H1 (cell line): ENCODE data around the gene GSKIP. TPM values are rescaled to one million over a fixed set of nuclear protein-coding genes. Genes with fewer than 3 reads are reported as not detected.
A peak's percentile ranks its signal among the peaks of the same experiment; 100 is the strongest.

Source experiments
- ATF3 ChIP-seq: IDR thresholded peaks from 2 replicates; pipeline ENCODE4 v1.6.1; 2011; ENCODE audit warnings: low read depth, mild to moderate bottlenecking, low read length; ENCODE audit not compliant: insufficient read depth
- CBX5 ChIP-seq: fragments of 300-800, 300-1000 bp; sonication (generic); IDR thresholded peaks from 2 replicates; pipeline ENCODE4 v1.7.1; 2016; ENCODE audit warnings: antibody characterized with exemption, low read length, low read depth
- CBX8 ChIP-seq: fragments of 300-800, 300-1000 bp; sonication (generic); IDR thresholded peaks from 2 replicates; pipeline ENCODE4 v1.7.1; 2016; ENCODE audit warnings: low read depth, low read length, borderline replicate concordance
- CHD1 ChIP-seq: IDR thresholded peaks from 2 replicates; pipeline ENCODE4 v1.6.1; 2012; ENCODE audit warnings: low read depth, low read length, improper control_type of control experiment
- CTBP2 ChIP-seq: IDR thresholded peaks from 2 replicates; pipeline ENCODE4 v1.7.0; 2011; ENCODE audit warnings: borderline replicate concordance, mild to moderate bottlenecking, moderate library complexity, mixed read lengths, low read length; ENCODE audit not compliant: insufficient read depth, insufficient read length
- EP300 ChIP-seq, 2 experiments: IDR thresholded peaks; 1 replicate in 1 of 2; 2 replicates in 1 of 2; pipeline ENCODE4 v1.6.1; 2011 to 2012; ENCODE audit warnings: low read depth in 2 of 2, low read length in 2 of 2, mild to moderate bottlenecking in 2 of 2, borderline replicate concordance in 1 of 2, inconsistent platforms in 1 of 2, moderate library complexity in 1 of 2
- JUN ChIP-seq: IDR thresholded peaks from 2 replicates; pipeline ENCODE4 v1.6.1; 2011; ENCODE audit warnings: low read depth, mild to moderate bottlenecking, improper control_type of control experiment, low read length
- KDM4A ChIP-seq: IDR thresholded peaks from one replicate; pipeline ENCODE4 v1.7.1; 2012; ENCODE audit warnings: low read depth, mild to moderate bottlenecking, moderate library complexity, low read length, inconsistent platforms; ENCODE audit not compliant: severe bottlenecking
- NANOG ChIP-seq: IDR thresholded peaks from 2 replicates; pipeline ENCODE4 v1.6.1; 2011; ENCODE audit warnings: low read length, low read depth, mild to moderate bottlenecking, inconsistent platforms; ENCODE audit not compliant: insufficient read depth, poor library complexity, severe bottlenecking
- NRF1 ChIP-seq: IDR thresholded peaks from 2 replicates; pipeline ENCODE4 v1.6.1; 2011; ENCODE audit warnings: mild to moderate bottlenecking, low read depth, low read length, improper control_type of control experiment
- PHF8 ChIP-seq: fragments of 200-600 bp; sonication (generic); conservative IDR thresholded peaks from 2 replicates; pipeline ENCODE4 v1.7.1; 2012; ENCODE audit warnings: low read depth, mild to moderate bottlenecking, inconsistent platforms, low read length, moderate library complexity
- POLR2A ChIP-seq, 2 experiments: IDR thresholded peaks; 1 replicate in 1 of 2; 2 replicates in 1 of 2; pipeline ENCODE4 v1.6.1; 2011; ENCODE audit warnings: low read depth in 2 of 2, low read length in 2 of 2, mild to moderate bottlenecking in 2 of 2; ENCODE audit errors: control extremely low read depth in 1 of 2
- RAD21 ChIP-seq, 2 experiments: IDR thresholded peaks in 1 of 2; conservative IDR thresholded peaks in 1 of 2; 2 replicates each; pipeline ENCODE4 v1.6.1; 2011; ENCODE audit warnings: low read depth in 2 of 2, low read length in 2 of 2, improper control_type of control experiment in 1 of 2, inconsistent platforms in 1 of 2, mild to moderate bottlenecking in 1 of 2, moderate library complexity in 1 of 2
- RXRA ChIP-seq: IDR thresholded peaks from 2 replicates; pipeline ENCODE4 v1.6.1; 2011; ENCODE audit warnings: low read depth, mild to moderate bottlenecking, low read length, moderate library complexity; ENCODE audit not compliant: insufficient read depth
- SUZ12 ChIP-seq: fragments of 200-600 bp; sonication (generic); IDR thresholded peaks from 2 replicates; pipeline ENCODE4 v1.6.1; 2012; ENCODE audit warnings: mild to moderate bottlenecking, inconsistent platforms, low read length, moderate library complexity, mixed read lengths
- TAF1 ChIP-seq: IDR thresholded peaks from 2 replicates; pipeline ENCODE4 v1.6.1; 2011; ENCODE audit warnings: mild to moderate bottlenecking, low read depth, low read length
- TEAD4 ChIP-seq: IDR thresholded peaks from 2 replicates; pipeline ENCODE4 v1.6.1; 2012; ENCODE audit warnings: low read depth, low read length, inconsistent platforms, mixed read lengths
- YY1 ChIP-seq: IDR thresholded peaks from 2 replicates; pipeline ENCODE4 v1.6.1; 2011; ENCODE audit warnings: low read depth, mild to moderate bottlenecking, low read length
- polyA plus RNA-seq, 7 experiments: library from polyadenylated mRNA; depleted of rRNA in 3 of 7; stranded (reverse) in 5 of 7; unstranded in 2 of 7; fragments of >200 nt in 5 of 7; fragments of 200-250 nt in 2 of 7; gene quantifications; 1 replicate in 5 of 7; 2 replicates in 1 of 7; 4 replicates in 1 of 7; pipeline versions ENCODE4 v1.2.1 to v1.2.3, GENCODE V29; 2011 to 2013; ENCODE audit warnings: missing spikeins in 2 of 7, mixed read lengths in 2 of 7
- total RNA-seq: library from RNA; stranded (reverse); fragmentation: NEBNext Ultra II Directional; extraction: Animal tissue kit (Norgen Biotek cat#: 25700); gene quantifications from 2 replicates; pipeline ENCODE4 v1.2.1, GENCODE V29; 2021
- TF ChIP-seq, protein P1 (sequence below): IDR thresholded peaks from 2 replicates; pipeline ENCODE4 v1.6.1; 2012; ENCODE audit warnings: inconsistent platforms
- TF ChIP-seq, protein P2 (sequence below): IDR thresholded peaks from 2 replicates; pipeline ENCODE4 v1.6.1; 2012; ENCODE audit warnings: low read length, inconsistent platforms

Gene GSKIP
- total and polyA plus RNA-seq, 2 of the 8 experiments (the other 6 are each of a cell fraction or from before 2014, with no cell fraction given) = 20.3 to 37.1 TPM

- peak; percentile 89 for TF ChIP-seq KDM4A
- no peak for TF ChIP-seq TEAD4
- TF ChIP-seq NANOG = no peak
- TF ChIP-seq CHD1 = no peak
- TF ChIP-seq, protein P1, sequence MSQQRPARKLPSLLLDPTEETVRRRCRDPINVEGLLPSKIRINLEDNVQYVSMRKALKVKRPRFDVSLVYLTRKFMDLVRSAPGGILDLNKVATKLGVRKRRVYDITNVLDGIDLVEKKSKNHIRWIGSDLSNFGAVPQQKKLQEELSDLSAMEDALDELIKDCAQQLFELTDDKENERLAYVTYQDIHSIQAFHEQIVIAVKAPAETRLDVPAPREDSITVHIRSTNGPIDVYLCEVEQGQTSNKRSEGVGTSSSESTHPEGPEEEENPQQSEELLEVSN = no peak
- TF ChIP-seq NRF1 = no peak
- TF ChIP-seq POLR2A (IDR thresholded peaks at IDR 0.05; ENCODE audit: control extremely low read depth in 1 of 2, low read depth in 2 of 2, low read length in 2 of 2) = peak; percentile 75 to 83
- no peak for TF ChIP-seq SUZ12
- TF ChIP-seq, protein P2, sequence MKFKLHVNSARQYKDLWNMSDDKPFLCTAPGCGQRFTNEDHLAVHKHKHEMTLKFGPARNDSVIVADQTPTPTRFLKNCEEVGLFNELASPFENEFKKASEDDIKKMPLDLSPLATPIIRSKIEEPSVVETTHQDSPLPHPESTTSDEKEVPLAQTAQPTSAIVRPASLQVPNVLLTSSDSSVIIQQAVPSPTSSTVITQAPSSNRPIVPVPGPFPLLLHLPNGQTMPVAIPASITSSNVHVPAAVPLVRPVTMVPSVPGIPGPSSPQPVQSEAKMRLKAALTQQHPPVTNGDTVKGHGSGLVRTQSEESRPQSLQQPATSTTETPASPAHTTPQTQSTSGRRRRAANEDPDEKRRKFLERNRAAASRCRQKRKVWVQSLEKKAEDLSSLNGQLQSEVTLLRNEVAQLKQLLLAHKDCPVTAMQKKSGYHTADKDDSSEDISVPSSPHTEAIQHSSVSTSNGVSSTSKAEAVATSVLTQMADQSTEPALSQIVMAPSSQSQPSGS = no peak
- peak; percentile 71 for TF ChIP-seq PHF8
- peak; percentile 80 for TF ChIP-seq TAF1
- TF ChIP-seq RAD21 (IDR thresholded peaks at IDR 0.05 in 1 of 2, conservative IDR thresholded peaks at IDR 0.05 in 1 of 2; ENCODE audit: low read depth in 2 of 2, low read length in 2 of 2) = no peak
- no peak for TF ChIP-seq RXRA
- no peak for TF ChIP-seq JUN
- no peak for TF ChIP-seq YY1
- no peak for TF ChIP-seq CBX5
- peak; percentile 12 for TF ChIP-seq CTBP2
- 0 out of 3 replicates have a peak, but pooled peaks of 1 of the 2 experiments have one; percentile 2 for TF ChIP-seq EP300 (IDR thresholded peaks at IDR 0.05; ENCODE audit: borderline replicate concordance in 1 of 2, low read depth in 2 of 2, low read length in 2 of 2)
- 0 out of 2 replicates have a peak, but pooled peaks have one; percentile 40 for TF ChIP-seq ATF3
- no peak for TF ChIP-seq CBX8
Measured at GRCh38 chr14:96362965-96363750, at the start of gene GSKIP, which contains the start of gene ATG2B (continued).
